HUES48 (cell line): ENCODE data around the gene GARS1.

Source experiments
- H3K27ac ChIP-seq: one replicate; pipeline ENCODE4 v1.7.0; 2013; ENCODE audit warnings: low read depth, low read length, inconsistent platforms
- H3K27me3 ChIP-seq: 2 replicates; pipeline ENCODE4 v1.6.1; 2013; ENCODE audit warnings: mild to moderate bottlenecking, low read length; ENCODE audit not compliant: control insufficient read depth, insufficient read depth
- H3K36me3 ChIP-seq: 2 replicates; pipeline ENCODE4 v1.6.1; 2013; ENCODE audit warnings: low read length; ENCODE audit not compliant: control insufficient read depth, insufficient read depth
- H3K4me1 ChIP-seq: 2 replicates; pipeline ENCODE4 v1.6.1; 2013; ENCODE audit warnings: mild to moderate bottlenecking, low read length; ENCODE audit not compliant: control insufficient read depth, insufficient read depth
- H3K4me3 ChIP-seq: 2 replicates; pipeline ENCODE4 v1.5.1; 2013; ENCODE audit warnings: mild to moderate bottlenecking, low read depth, low read length
- H3K9ac ChIP-seq: 2 replicates; pipeline ENCODE4 v1.6.1; 2013; ENCODE audit warnings: mild to moderate bottlenecking, low read depth, low read length, moderate library complexity
- H3K9me3 ChIP-seq: 2 replicates; pipeline ENCODE4 v1.6.1; 2013; ENCODE audit warnings: low read length; ENCODE audit not compliant: control insufficient read depth, insufficient read depth

GARS1 gene

GRCh38 chr7:30656006-30656957 lies 61.6 kb downstream of the GARS1 start:
- no peak overlapping the region for H3K27ac ChIP-seq
- no peak overlapping the region for H3K4me3 ChIP-seq
- no peaks in the 10 kb centered on the region for H3K9me3 ChIP-seq
- H3K36me3 ChIP-seq: no peaks in the 10 kb centered on the region
- no peaks in the 10 kb centered on the region for H3K27me3 ChIP-seq
- no peaks in the 10 kb centered on the region for H3K4me1 ChIP-seq
- H3K9ac ChIP-seq: no peak overlapping the region

DNA sequence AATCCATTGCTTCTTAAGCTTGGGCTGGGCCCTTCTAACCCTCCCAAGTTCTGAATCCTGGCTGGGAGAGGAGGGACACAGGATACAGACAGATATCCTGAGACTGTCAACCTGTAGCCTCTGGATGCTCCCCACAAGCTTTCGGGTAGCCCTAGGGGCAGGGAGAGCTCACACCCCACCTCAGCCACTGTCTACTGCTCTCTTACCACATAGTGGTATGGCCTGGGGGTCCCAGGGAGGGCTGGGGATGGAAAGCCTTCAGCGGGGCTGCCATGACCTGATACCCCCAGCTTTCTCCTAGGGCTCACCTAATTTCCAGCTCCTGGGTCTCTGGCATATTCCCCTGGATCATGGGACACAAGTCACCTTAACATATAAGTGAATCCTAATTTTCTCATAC lies 62.5 kb downstream of the GARS1 start:
- no peak overlapping the region for H3K27ac ChIP-seq
- no peaks in the 10 kb centered on the region for H3K9me3 ChIP-seq
- no peak overlapping the region for H3K9ac ChIP-seq
- H3K4me1 ChIP-seq: no peaks in the 10 kb centered on the region
- H3K4me3 ChIP-seq: no peak overlapping the region
- H3K36me3 ChIP-seq: no peaks in the 10 kb centered on the region
- H3K27me3 ChIP-seq: no peaks in the 10 kb centered on the region

- Histone ChIP-seq H3K9me3 (no peaks in the 10 kb centered on the region), H3K4me3 (no peak overlapping the region), H3K27me3 (no peaks in the 10 kb centered on the region), H3K27ac (no peak overlapping the region), H3K9ac (no peak overlapping the region), H3K36me3 (no peaks in the 10 kb centered on the region), H3K4me1 (no peaks in the 10 kb centered on the region)
Measured at GRCh38 chr7:30658479-30659074, 63.9 kb downstream of the GARS1 start.

- no peak overlapping the region for H3K9ac ChIP-seq
- no peaks in the 10 kb centered on the region for H3K9me3 ChIP-seq
- no peak overlapping the region for H3K27ac ChIP-seq
- no peaks in the 10 kb centered on the region for H3K27me3 ChIP-seq
- no peaks in the 10 kb centered on the region for H3K4me1 ChIP-seq
- no peak overlapping the region for H3K4me3 ChIP-seq
- H3K36me3 ChIP-seq: no peaks in the 10 kb centered on the region
Measured at GRCh38 chr7:30659312-30659711, 64.6 kb downstream of the GARS1 start.

- Histone ChIP-seq H3K27ac (no peak overlapping the region), H3K36me3 (no peaks in the 10 kb centered on the region), H3K27me3 (no peaks in the 10 kb centered on the region), H3K9ac (no peak overlapping the region), H3K4me1 (no peaks in the 10 kb centered on the region), H3K4me3 (no peak overlapping the region), H3K9me3 (no peaks in the 10 kb centered on the region)
Measured at GRCh38 chr7:30660331-30661255, 65.9 kb downstream of the GARS1 start.

DNA sequence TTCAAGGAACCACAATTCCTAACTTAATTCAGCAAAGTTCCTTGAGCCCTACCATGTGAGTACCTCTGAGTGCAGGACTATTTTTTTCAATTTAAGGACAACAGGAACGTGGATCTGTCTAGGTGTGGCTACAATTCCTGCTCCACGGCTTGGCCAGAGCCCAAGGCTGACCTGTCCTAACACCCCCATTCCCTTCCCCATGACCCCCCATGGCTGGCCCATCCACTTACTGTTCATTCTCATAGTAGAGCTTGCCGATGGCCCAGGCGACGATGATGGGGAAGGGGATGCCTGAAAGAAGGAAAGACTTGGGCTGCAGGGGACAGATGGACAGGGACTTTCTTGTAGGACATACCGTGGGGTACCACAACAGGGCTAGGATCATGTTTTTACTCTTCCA lies 67.2 kb downstream of the GARS1 start:
- Histone ChIP-seq H3K27me3 (no peaks in the 10 kb centered on the region), H3K9me3 (no peaks in the 10 kb centered on the region), H3K4me1 (0 out of 2 replicates have a peak, but pooled peaks cover 3% of the 10 kb centered on the region), H3K36me3 (no peaks in the 10 kb centered on the region), H3K4me3 (no peak overlapping the region), H3K9ac (no peak overlapping the region), H3K27ac (no peak overlapping the region)

- Histone ChIP-seq H3K36me3 (no peaks in the 10 kb centered on the region), H3K9me3 (no peaks in the 10 kb centered on the region), H3K9ac (no peak overlapping the region), H3K4me1 (0 out of 2 replicates have a peak, but pooled peaks cover 3% of the 10 kb centered on the region), H3K4me3 (no peak overlapping the region), H3K27ac (no peak overlapping the region), H3K27me3 (no peaks in the 10 kb centered on the region)
Measured at GRCh38 chr7:30662431-30662939, 67.8 kb downstream of the GARS1 start.

GRCh38 chr7:30663414-30663813 lies 68.7 kb downstream of the GARS1 start:
- Histone ChIP-seq H3K27me3 (no peaks in the 10 kb centered on the region), H3K9ac (no peak overlapping the region), H3K4me1 (0 out of 2 replicates have a peak, but pooled peaks cover 3% of the 10 kb centered on the region), H3K27ac (no peak overlapping the region), H3K9me3 (no peaks in the 10 kb centered on the region), H3K4me3 (no peak overlapping the region), H3K36me3 (no peaks in the 10 kb centered on the region)

DNA sequence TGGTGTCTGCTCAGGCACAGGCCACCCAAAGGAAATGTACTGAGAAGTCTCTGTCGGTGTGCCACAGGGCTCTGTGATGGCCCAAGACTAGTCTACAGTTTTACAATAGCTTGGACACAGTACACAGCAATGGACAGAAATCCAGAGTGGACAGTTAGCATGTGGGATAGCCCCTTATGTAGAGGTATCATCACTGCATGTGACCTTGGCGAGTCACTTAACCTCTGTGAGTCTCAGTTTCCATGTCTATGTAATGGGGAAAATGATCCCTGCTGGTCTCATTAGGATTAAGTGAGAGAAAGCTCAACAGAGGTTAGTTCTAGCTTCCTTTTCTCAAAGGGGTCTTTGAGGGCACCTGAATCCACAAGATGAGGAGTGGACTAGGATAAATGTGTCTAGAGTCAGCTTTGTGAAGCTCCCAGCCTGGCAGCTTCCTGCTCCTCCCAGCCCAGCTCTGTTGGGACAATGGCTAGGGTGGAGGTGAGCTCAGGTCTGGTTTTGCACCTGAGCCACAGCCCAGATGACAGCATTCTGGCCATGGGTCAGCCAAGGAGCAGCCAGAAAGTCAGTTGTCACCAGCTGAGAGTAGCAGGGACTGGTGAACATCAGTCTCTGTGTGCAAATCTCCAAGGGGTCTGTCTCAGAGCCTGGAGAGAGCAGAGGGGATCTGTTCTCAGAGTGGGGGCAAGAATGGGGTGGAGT lies 69.7 kb downstream of the GARS1 start:
- no peak overlapping the region for H3K9ac ChIP-seq
- H3K27me3 ChIP-seq: no peaks in the 10 kb centered on the region
- H3K9me3 ChIP-seq: no peaks in the 10 kb centered on the region
- no peaks in the 10 kb centered on the region for H3K36me3 ChIP-seq
- no peak overlapping the region for H3K27ac ChIP-seq
- 0 out of 2 replicates have a peak, but pooled peaks cover 3% of the 10 kb centered on the region for H3K4me1 ChIP-seq
- H3K4me3 ChIP-seq: no peak overlapping the region

DNA sequence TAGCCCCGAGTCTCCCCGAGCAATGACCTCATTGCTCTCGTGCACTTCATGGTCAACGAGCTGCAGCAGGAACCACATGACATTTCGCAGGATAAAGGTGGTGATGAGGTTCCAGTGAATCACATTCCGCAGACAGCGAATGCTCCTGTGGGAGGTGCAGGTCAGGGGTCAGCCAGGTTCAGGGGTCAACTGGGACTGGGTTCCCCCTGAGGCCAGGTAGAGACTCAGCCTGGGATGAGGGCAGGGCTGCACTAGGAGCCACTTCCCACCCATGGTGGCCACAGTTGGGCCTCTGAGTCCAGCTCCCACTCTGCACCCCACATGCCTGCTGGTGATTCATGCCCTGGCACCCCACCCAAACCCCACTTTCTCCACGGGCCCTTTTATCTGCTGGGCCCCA lies 70.4 kb downstream of the GARS1 start:
- H3K9me3 ChIP-seq: no peaks in the 10 kb centered on the region
- no peaks in the 10 kb centered on the region for H3K27me3 ChIP-seq
- 0 out of 2 replicates have a peak, but pooled peaks cover 3% of the 10 kb centered on the region for H3K4me1 ChIP-seq
- H3K9ac ChIP-seq: no peak overlapping the region
- H3K4me3 ChIP-seq: no peak overlapping the region
- no peaks in the 10 kb centered on the region for H3K36me3 ChIP-seq
- no peak overlapping the region for H3K27ac ChIP-seq
